Common myeloid progenitor, CD34-positive (primary cell): ENCODE results near the gene COP1. TPM values are rescaled to one million over a fixed set of nuclear protein-coding genes. Genes with fewer than 3 reads are reported as not detected.
A peak's percentile ranks its signal among the peaks of the same experiment; 100 is the strongest.
"Not testable (repeated sequence)": the region's sequence is repeated elsewhere in the genome, so short reads cannot be mapped to it uniquely, and the experiment has no call there.

Experiments used
- CTCF ChIA-PET: fragments of 350-600 bp; sonication (Branson Sonifier 250); formaldehyde crosslinking; loops from one replicate; lab custom pipeline; 2021; ENCODE audit warnings: antibody characterized with exemption; lab: Charles Lee
- POLR2A ChIA-PET: fragments of 350-600 bp; sonication (Branson Sonifier 250); formaldehyde crosslinking; loops from one replicate; lab custom pipeline; 2021; ENCODE audit warnings: antibody characterized with exemption; lab: Charles Lee
- DNase-seq, 3 donors: peaks; one replicate each; pipeline versions ENCODE4 v3.0.0 to v3.0.0-alpha.2; 2013
- H3K27ac ChIP-seq, 2 experiments: 1 replicate in 1 of 2; 2 replicates in 1 of 2; pipeline ENCODE4 v1.7.0; 2013; ENCODE audit warnings: inconsistent platforms in 2 of 2, low read length in 2 of 2, mild to moderate bottlenecking in 2 of 2, low read depth in 1 of 2, moderate library complexity in 1 of 2; ENCODE audit not compliant: severe bottlenecking in 2 of 2, insufficient read depth in 1 of 2, poor library complexity in 1 of 2
- H3K27me3 ChIP-seq, 5 experiments: replicated peaks in 2 of 5; 1 replicate in 3 of 5; 2 replicates in 2 of 5; pipeline versions ENCODE4 v1.6.1 to v1.7.0; 2013; ENCODE audit warnings: low read length in 4 of 5, mild to moderate bottlenecking in 2 of 5, moderate library complexity in 2 of 5, inconsistent platforms in 1 of 5; ENCODE audit not compliant: insufficient read depth in 5 of 5, control insufficient read depth in 4 of 5
- H3K36me3 ChIP-seq, 4 experiments: 1 replicate in 2 of 4; 2 replicates in 2 of 4; pipeline versions ENCODE4 v1.6.1 to v1.7.0; 2013; ENCODE audit warnings: low read length in 3 of 4, control low read depth in 1 of 4, mild to moderate bottlenecking in 1 of 4; ENCODE audit not compliant: control insufficient read depth in 4 of 4, insufficient read depth in 4 of 4
- H3K4me1 ChIP-seq, 4 experiments: 1 replicate in 3 of 4; 2 replicates in 1 of 4; pipeline versions ENCODE4 v1.6.1 to v1.7.1; 2013; ENCODE audit warnings: low read length in 3 of 4, mild to moderate bottlenecking in 3 of 4, control low read depth in 1 of 4, inconsistent platforms in 1 of 4, moderate library complexity in 1 of 4; ENCODE audit not compliant: control insufficient read depth in 4 of 4, insufficient read depth in 4 of 4; ENCODE audit errors: control extremely low read depth in 1 of 4
- H3K4me3 ChIP-seq, 7 experiments: 1 replicate in 4 of 7; 2 replicates in 3 of 7; pipeline versions ENCODE4 v1.5.1 to v1.7.0; 2013; ENCODE audit warnings: mild to moderate bottlenecking in 7 of 7, low read length in 6 of 7, moderate library complexity in 6 of 7, inconsistent platforms in 2 of 7, low read depth in 2 of 7, control low read depth in 1 of 7; ENCODE audit not compliant: insufficient read depth in 4 of 7, control insufficient read depth in 1 of 7; ENCODE audit errors: extremely low read depth in 1 of 7
- H3K9me3 ChIP-seq, 5 experiments: 1 replicate in 4 of 5; 2 replicates in 1 of 5; pipeline versions ENCODE4 v1.6.1 to v1.7.1; 2013; ENCODE audit warnings: low read length in 4 of 5, mild to moderate bottlenecking in 2 of 5, inconsistent platforms in 1 of 5, low read depth in 1 of 5, moderate library complexity in 1 of 5; ENCODE audit not compliant: control insufficient read depth in 4 of 5, insufficient read depth in 2 of 5; ENCODE audit errors: control extremely low read depth in 1 of 5
- WGBS: methylation state at CpG from one replicate; pipeline ENCODE4 v1.1.5; 2013; ENCODE audit not compliant: insufficient coverage; 5-methylcytosine and 5-hydroxymethylcytosine counted together
- polyA plus RNA-seq: library from polyadenylated mRNA; unstranded; fragments of 120-200 nt; gene quantifications from one replicate; pipeline ENCODE4 v1.2.1, GENCODE V29; 2013

The COP1 gene
- 46.0 TPM for polyA plus RNA-seq

- under 1% methylated on average over 76 of the region's 92 CpGs for WGBS
- H3K27me3 ChIP-seq, result no peaks in the 10 kb centered on the region
- H3K9me3 ChIP-seq, result no peaks in the 10 kb centered on the region
- ChIA-PET POLR2A (interaction anchor here (0.6 kb wide), 1 partner anchor 1274 kb away, joined by 3 read pairs; no protein-coding TSS in a partner anchor), CTCF (interaction anchor here (1.3 kb wide), 1 partner anchor 18 kb away, joined by 3 read pairs; no protein-coding TSS in a partner anchor)
- peak within 1 kb of the TSS; percentile 49 to 96 (median 91) for H3K4me3 ChIP-seq
- H3K36me3 ChIP-seq, result peaks cover 0 to 2% (median 0%) of the 10 kb centered on the region in 4 experiments
- peak; percentile 98 to 100 (median 99) for DNase-seq
- H3K27ac ChIP-seq, result peak within 1 kb of the TSS; percentile 94 to 95
- peaks cover 18 to 45% (median 31%) of the 10 kb centered on the region in 4 experiments for H3K4me1 ChIP-seq
Measured at GRCh38 chr1:176206961-176207902, at the start of gene COP1. COP1 (minus strand) TSS chr1:176207286; CDS start chr1:176206978, 308 bp downstream.

- Histone ChIP-seq H3K27me3 (no peaks in the 10 kb centered on the region), H3K4me3 (no peak overlapping the region), H3K36me3 (no peaks in the 10 kb centered on the region), H3K4me1 (no peaks in the 10 kb centered on the region), H3K9me3 (no peaks in the 10 kb centered on the region), H3K27ac (no peak overlapping the region)
- POLR2A ChIA-PET, result no interaction called here
- no peak for DNase-seq
- WGBS, result 98% methylated on average over 4 of the region's 4 CpGs
- CTCF ChIA-PET, result no interaction called here
Measured at GRCh38 chr1:176252191-176252590, 45.1 kb upstream of the COP1 start.

GRCh38 chr1:176244851-176245250, 37.8 kb upstream of the COP1 start:
- Histone ChIP-seq H3K4me1 (no peaks in the 10 kb centered on the region), H3K36me3 (no peaks in the 10 kb centered on the region), H3K27ac (no peak overlapping the region), H3K27me3 (no peaks in the 10 kb centered on the region), H3K9me3 (no peaks in the 10 kb centered on the region), H3K4me3 (no peak overlapping the region)
- POLR2A ChIA-PET, result no interaction called here
- CTCF ChIA-PET, result no interaction called here
- WGBS, result no CpG with 5 or more reads among the region's 2 CpGs
- no peak for DNase-seq

GRCh38 chr1:176243746-176244145, 36.7 kb upstream of the COP1 start:
- DNase-seq, result no peak
- Histone ChIP-seq H3K36me3 (no peaks in the 10 kb centered on the region), H3K9me3 (no peaks in the 10 kb centered on the region), H3K4me3 (no peak overlapping the region), H3K27me3 (no peaks in the 10 kb centered on the region), H3K27ac (no peak overlapping the region), H3K4me1 (no peaks in the 10 kb centered on the region)
- ChIA-PET POLR2A (no interaction called here), CTCF (no interaction called here)
- 100% methylated on average over 1 of the region's 2 CpGs for WGBS

GRCh38 chr1:176241385-176242015, 34.4 kb upstream of the COP1 start:
- ChIA-PET POLR2A (no interaction called here), CTCF (no interaction called here)
- H3K36me3 ChIP-seq, result no peaks in the 10 kb centered on the region
- no peaks in the 10 kb centered on the region for H3K9me3 ChIP-seq
- no peak overlapping the region for H3K4me3 ChIP-seq
- H3K27ac ChIP-seq, result no peak overlapping the region
- 67% methylated on average over 1 of the region's 2 CpGs for WGBS
- no peak for DNase-seq
- H3K27me3 ChIP-seq, result no peaks in the 10 kb centered on the region
- no peaks in the 10 kb centered on the region for H3K4me1 ChIP-seq

- 100% methylated on average over 1 of the region's 3 CpGs for WGBS
- H3K27me3 ChIP-seq, H3K9me3 ChIP-seq, H3K4me3 ChIP-seq, POLR2A ChIA-PET, DNase-seq, H3K36me3 ChIP-seq, H3K4me1 ChIP-seq, H3K27ac ChIP-seq: not testable (repeated sequence)
- CTCF ChIA-PET, result interaction anchor here (1.0 kb wide), 1 partner anchor 12 kb away, joined by 3 read pairs; no protein-coding TSS in a partner anchor
Measured at GRCh38 chr1:176233657-176234056, 26.6 kb upstream of the COP1 start.

GRCh38 chr1:176227579-176227978, 20.5 kb upstream of the COP1 start:
- WGBS, result 100% methylated on average over 1 of the region's 3 CpGs
- no peak for DNase-seq
- H3K4me3 ChIP-seq, result no peak overlapping the region
- no peaks in the 10 kb centered on the region for H3K4me1 ChIP-seq
- no peak overlapping the region for H3K27ac ChIP-seq
- no peaks in the 10 kb centered on the region for H3K36me3 ChIP-seq
- ChIA-PET POLR2A (no interaction called here), CTCF (no interaction called here)
- H3K27me3 ChIP-seq, result no peaks in the 10 kb centered on the region
- no peaks in the 10 kb centered on the region for H3K9me3 ChIP-seq
